HG03558 (cell line): ENCODE results near the gene RASD2.

Source experiments
- ATAC-seq: cut with Tn5 transposase; IDR thresholded peaks from one replicate; pipeline ENCODE4 v1.9.1; 2021; ENCODE audit warnings: moderate number of reproducible peaks; ENCODE audit not compliant: unreplicated experiment; ENCODE audit errors: extremely low read depth

Gene RASD2

DNA sequence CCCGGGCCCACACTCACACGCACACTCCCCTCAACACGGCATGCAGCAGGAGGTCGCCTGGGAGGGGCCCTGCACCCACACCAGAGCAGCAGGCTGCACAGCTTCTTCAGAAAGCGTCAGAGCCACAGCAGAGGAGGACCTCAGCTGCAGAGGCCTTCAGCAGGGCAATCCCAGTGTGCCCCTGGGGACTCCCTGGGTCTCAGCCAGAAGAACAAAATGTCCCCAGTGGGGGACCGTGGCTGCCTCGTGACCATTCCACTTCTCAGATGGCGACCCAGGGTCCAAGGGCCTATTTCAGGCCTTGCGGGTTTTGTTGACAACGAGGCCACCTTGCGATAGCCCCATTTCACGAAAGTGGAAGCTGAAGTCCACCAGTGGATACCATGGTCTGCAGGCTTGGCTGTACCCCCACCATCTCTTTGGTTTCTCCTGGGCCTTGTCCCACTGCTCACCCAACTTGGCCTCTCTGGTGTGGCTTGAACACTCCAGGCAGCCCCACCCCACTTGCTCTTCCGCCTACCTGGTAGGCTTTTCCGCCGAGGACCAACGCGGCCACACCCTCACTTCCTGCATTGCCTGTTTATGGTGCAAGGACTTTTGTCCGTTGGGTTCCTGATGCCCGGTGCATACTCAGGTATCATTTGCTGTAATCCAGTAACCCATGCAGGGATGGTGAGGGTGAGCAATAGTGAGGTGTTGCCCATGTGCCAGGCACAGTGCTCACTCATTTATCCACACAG, 38.4 kb downstream of the RASD2 start:
- ATAC-seq: no peak

DNA sequence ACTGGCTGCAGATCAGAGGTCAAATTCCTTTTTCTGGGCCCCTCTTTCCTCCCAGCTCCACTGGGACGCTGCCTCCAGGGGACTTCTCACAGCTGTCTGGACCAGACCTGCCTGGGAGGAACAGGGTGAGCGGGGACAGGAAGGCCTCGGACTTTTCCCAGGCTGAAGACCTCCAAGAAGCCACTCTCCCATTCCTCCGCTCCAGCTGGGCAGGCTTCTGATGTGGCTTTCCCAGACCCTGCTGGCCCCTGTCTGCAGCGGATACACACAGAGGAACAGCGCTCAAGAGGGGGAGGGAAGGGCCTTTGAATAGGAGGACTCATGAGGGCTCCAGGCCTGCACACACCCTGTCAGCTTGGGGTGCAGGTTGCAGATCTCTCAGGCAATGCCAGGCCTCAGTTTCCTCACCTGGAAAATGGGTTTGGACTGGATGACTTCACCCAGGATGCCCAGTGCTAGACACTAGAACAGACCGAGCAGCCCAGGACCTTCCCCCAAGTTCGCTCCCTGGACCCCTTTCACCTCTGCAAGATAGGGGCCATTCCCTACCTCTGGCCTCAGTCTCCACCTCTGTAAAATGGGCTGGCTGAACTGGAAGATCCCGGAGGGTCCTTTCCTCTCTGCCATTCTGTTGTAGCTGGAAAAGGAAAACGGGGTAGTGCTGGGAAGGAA, 39.9 kb downstream of the RASD2 start:
- ATAC-seq: no peak

DNA sequence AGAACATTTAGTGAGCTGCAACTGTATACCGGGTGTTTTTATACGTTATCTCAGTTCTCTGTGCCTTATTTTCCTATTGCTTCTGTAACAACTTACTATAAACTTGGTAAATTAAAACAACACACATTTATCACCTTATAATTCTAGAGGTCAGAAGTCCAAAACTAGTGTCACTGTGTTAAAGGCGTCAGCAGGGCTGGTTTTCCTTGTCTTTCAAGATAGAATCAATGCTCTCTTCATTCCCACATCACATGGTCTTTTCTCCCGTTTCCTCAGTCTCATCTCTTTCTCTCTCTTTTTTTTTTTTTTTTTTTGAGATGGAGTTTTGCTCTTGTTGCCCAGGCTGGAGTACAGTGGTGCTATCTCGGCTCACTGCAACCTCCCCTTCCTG, 40.4 kb downstream of the RASD2 start:
- ATAC-seq: no peak

DNA sequence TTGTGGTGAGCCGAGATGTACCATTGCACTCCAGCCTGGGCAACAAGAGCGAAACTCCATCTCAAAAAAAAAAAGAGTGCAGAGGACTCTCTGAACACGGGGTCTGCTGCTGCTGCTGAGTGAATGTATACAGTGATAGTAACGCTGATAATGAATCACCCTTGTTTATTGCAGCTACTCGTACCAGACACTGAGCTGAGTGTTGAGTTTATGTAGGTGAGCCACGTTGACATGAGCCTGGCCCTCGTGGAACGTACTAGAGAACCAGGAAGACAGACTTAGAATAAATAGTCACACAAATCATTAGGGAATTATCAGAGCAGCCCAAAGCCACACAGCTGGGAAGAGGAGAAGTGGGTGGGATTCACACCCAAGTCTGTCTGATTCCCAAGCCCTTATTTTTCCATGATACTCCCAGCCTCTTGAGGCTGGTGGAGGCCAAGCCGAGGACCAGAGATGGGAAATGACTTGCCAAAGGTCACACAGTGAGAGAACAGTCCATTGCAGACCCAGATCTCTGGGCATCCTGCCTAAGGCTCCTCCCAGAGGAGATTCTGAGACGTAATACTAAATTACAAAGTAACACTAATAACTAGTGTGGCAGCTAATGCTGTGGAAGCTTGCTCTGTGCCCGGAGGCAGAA, 41.7 kb downstream of the RASD2 start:
- no peak for ATAC-seq

DNA sequence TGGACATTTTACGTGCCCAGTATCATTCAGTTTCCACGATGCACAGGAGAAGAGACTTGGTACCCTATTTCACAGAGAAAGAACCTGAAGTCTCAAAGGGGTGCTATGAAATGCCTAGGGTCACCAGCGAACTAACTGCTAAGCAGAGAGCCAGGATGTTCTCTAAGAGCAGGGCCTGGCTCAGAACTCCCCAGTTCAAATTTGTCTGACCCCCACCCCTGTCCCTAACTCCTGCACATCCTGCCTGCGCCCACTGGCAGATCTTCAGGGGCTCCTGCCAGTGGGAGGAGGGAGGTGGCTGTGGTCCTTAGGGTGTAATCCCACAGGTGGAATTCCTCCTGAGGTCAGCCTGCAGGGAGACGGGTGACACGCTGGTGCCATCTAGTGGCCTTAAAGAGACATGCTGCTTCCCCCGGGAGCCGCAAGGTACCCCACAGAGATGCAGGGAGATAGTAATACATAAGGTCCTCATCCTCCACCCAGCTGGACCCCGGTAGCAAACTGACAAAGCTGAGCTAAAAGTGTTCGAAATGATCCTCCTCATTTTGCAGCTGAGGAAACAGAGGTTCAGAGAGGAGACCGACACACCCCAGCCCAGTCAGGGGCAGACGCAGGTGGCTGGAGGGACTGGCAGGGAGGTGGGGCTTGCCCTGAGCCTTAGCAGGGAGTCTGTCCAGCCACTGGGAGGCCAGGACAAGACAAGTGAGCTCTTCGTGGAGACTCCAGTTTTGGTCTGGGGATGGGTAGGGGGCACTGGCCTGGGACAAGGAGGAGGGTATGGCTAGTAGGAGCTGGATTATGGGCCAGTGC, 42.4 kb downstream of the RASD2 start:
- ATAC-seq: no peak

DNA sequence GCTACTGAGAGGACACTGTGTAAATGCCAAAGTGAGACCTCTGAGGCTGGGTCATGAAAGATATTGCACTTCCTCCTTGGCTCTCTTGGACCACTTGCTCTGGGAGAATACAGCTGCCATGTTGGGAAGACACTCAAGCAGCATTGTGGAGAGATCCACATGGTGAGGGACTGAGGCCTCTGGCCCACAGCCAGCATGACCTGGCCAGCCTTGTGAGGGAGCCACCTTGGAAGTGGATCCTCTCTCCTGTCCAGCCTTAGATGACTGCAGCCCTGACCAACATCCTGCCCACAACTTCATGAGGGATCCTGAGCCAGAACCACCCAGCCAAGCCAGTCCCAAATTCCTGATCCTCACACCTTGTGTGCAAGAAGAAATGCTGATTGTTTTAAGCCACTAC, 46.1 kb downstream of the RASD2 start:
- ATAC-seq: no peak

DNA sequence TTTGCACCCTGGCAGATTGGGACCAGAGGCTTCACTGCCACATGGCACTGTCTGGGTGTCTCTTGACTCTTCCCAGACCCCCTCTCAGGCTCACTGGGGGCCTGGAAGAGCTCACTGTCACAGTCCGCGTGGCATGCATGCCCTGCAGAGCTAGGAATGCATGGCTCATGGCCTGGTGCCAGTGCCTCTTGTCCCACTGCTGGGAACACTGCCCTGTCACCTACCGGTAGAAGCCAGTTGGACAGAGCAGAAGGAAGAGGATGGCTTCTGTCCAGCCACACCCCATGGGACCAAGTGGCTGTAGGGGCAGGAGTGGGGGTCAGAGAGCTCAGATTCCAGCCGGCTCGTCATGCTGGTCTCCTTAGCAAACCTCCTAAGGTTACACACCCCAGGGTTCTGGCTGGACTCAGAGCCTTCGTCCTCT, 46.8 kb downstream of the RASD2 start:
- no peak for ATAC-seq

DNA sequence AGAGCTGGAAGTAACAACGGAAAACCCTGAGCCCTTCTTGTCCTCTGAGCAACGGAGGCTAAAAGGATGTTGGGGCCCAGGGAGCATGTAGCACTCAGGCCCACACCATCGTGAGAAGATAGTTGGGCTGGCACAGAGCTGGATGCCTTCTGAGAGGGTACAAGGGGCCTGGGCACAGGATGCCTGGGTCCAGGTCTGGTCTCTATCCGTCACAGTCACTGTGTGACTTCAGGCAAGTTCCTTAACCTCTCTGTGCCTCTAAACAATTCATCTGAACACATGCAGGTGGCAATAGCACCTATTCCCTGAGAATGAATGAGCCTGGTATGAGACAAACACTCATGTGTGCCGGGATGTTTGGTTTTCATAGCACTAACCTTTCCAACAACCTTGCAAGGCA, 47.3 kb downstream of the RASD2 start:
- ATAC-seq: no peak

DNA sequence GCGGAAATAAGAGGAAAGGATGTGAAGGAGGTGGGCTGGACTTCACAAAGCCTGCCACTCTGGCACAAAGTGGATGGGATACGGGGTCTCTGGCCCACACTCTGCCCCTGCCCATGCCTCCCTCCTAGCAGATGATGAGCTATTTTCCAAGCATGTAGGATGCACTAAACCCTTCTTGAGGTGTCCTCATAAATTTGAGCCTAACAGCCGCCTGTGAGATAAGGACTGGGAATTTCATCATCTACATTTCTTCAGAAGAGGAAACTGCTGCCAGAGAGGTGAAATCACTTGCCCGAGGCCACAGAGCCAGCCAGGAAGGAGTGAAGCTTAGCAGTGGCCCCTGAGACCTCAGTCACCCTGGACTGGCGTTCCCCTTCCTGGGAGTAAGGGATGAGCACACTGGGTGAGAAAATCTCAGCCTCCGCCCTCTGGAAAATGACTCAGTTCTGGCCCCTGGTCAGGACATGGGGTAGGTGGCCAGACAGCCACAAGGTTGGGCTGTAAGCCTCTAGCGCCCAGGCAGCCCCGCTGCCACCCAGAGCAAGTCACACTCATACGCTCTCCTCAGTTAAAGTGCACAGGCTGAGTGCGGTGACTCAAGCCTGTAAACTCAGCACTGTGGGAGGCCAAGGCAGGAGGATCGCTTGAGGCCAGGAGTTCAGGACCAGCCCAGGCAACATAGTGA, 48.6 kb downstream of the RASD2 start:
- no peak for ATAC-seq

DNA sequence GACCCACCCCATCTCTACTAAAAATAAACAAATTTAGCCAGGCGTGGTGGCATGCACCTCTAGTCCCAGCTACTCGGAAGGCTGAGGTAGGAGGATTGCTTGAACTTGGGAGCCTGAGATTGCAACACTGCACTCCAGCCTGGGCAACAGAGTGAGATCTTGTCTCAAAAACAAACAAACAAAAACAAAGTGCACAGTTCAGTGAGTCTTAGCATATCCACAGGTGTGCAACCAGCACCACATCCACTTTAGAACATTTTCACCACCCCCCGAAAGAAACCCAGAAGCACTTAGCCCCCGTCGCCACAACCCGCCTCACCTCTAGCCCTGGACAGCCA, 49.1 kb downstream of the RASD2 start:
- ATAC-seq: no peak

DNA sequence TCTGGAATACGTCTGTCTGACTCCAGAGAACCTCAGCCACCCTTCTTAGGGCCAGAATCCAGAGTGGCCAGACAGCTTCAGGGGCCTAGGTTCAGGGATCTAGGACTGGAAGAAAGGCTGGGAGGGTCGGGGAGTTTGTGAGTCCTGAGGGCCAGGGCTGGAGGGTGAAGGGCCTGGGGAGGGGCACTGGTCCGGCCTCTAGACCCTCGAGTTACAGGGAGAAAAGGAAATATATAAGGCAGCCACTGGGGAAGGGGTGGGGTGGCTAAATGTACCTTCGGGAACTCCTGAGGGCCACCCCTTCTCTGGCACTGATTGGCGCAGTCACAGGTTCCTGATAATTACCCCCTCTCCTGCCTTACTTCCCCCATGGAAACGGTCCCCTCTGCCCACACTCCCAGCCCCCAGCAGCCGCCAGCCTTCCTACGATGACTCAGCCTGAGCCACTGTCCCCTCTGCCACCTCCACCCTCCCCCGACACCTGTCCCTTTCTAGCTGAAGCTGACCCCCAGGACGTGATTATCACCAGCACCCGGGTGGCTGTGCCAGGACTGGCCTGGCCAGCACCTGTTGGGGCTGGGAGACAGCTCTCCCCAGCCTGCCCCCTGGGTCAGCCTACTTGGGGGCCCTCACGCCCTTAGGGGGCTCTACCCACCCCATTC, 50.1 kb downstream of the RASD2 start:
- ATAC-seq: no peak

DNA sequence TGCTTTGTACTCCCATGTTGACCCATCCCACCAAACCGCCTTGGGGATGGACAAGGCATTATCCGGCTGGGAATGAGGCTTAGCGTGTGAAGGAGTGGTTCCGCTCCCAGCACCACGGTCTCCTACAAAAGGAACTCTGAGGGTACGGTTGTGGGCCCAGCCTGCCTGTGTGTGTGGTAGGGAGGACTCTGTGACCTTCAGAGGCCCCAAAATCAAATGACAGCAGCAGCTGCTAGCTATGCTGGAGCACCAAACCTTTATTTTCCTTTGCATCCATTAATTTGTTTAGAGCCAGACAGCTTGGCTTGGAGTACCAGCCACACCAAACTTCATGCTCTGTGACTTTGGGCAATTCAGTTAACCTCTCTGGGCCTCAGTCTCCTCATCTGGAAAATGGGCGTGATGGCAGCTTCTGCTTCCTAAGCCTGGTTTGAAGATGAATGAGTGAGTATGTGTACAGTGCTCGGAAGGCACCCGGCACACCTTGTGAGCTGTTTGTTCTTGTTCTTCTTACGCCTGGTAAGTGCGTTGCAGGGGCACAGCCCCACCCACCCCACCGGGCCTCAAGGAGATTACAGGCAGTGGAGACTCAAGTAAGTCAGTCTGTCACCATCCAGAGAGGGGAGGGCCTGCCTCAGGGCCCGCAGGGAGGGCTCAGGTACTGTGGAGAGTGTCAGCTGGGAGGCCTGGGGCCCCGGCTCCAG, 51.2 kb downstream of the RASD2 start:
- ATAC-seq: no peak

DNA sequence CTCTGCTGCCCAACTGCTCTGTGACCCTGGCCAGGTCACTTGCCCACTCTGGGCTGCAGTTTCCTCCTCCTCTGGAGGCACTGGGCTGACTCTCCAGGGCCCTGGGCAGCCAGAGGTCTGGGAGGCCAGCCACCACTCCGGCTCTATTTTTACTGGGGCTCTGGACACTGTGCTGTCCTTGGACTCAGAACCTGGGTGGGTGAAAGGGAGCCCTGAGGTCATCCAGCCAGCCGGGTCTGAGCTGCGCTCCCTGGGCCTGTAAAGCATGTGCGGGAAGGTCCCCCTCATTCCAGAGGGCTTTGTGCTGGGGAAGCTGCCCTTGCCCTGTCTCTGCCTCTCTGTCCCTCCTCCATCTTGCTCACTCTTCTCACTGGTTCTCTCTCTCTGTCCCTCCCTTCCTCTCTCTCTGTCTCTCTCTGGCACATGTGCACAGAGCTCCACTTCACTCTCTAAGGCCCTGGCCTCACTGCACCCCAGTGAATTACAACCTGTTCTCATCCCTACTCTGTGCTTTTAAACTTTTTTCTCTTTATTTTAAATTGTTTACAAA, 51.9 kb downstream of the RASD2 start:
- ATAC-seq: no peak

DNA sequence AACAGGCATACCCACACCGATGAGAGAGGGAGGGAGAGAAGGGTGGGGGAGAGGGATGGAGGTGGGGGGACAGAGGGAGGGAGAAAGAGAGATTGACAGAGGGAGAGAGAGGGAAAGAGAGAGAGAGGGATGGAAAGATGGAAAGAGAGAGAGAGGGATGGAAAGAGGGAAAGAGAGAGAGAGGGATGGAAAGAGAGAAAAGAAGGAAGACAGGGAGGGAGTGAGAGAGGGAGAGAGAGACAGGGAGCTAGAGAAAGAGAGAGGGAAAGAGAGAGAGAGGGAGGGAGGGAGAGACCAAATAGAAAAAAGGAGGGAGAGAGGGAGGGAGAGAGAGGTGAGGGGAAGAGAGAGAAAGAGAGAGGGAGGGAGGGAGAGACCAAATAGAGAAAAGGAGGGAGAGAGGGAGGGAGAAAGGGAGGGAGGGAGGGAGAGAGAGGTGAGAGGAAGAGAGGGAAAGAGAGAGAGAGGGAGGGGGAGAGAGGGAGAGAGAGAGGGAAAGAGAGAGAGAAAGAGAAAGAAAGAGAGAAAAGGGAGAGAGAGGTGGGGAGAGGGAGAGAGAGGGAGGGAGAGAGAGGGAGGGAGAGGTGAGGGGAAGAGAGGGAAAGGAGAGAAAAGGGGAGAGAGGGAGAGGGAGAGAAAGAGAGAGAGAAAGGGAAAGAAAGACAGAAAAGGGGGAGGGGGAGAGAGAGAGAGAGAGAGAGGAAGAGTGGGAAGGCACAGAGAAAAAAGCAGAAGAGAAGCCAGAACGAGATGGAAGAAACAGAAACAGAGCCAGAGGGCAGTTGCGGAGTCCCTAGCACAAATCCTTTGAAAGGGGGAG, 52.6 kb downstream of the RASD2 start:
- no peak for ATAC-seq

DNA sequence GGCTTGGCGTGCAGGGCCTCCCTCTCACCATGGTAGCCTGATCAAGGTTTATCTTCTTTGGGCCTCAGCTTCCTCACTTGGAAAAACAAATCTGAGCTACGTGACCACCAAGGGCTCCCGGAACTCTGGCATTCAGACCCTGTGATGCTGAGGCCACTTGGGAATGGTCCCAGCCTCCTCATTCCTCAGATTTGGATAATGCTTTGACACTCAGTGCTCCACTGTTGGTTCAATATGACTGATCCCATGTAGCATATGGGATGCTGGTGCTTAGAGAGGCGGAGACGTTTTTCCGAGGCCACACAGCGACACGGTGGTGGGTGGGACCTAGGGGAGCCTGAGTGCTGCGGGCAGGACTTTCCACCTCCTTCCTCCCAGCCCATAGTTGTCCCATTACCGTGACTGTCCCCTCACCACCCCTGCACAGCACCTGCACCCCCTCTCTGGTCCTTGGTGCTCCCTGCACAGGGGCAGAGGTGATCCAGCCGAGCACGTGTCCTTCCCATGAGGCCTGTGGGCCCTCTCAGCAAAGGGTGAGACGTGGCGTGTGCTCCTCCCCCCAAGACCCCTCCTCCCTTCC, 53.4 kb downstream of the RASD2 start:
- ATAC-seq: no peak

DNA sequence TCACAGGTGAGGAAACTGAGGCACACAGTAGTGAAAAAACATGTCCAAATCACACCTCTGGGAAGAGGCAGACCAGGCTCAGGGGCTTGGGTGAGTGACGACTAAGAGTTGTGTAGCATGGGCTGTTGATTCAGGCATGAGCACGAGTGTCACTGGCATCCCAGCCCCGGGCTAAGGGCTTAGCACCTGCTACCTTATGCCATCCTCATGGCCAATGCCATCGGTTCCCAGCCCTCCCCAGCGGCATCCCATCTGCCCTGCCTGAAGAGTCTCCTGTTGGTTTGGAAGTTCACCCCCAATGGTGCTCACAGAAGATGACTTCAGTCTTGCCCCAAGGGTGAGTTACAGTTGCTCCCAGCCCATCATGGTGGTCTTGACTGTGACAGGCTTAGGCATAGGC, 54.1 kb downstream of the RASD2 start:
- no peak for ATAC-seq

DNA sequence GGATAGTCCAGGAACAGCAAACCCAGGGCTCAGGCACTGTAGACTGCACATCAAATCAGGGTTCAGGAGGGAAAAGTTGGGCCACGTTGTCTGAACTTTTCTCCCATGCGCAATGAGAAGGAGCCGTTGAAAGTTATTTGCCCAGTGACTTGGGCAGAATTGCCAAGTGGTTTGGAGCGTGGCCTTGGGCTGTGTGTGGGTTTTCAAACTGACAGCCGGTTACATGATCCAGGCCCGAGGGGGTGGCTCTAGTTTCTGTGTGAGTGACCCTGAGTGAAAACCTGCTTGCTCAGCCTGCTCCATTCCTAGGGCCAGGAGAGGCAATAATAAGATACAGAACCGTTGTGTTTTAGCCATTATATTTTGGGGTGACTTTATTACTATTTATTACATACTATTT, 56.2 kb downstream of the RASD2 start:
- no peak for ATAC-seq
